GM06990 (cell line): ENCODE results near the gene HOXA13.

Experiments
- DNase-seq: peaks from one replicate; pipeline ENCODE4 v3.0.0-alpha.2; 2011; ENCODE audit not compliant: insufficient read length; ENCODE audit errors: extremely low read depth
- H3K27me3 ChIP-seq: replicated peaks from 2 replicates; pipeline ENCODE4 v1.6.0; 2011; ENCODE audit warnings: low read length; ENCODE audit not compliant: control insufficient read depth, insufficient read depth
- H3K36me3 ChIP-seq: 2 replicates; pipeline ENCODE4 v1.5.1; 2011; ENCODE audit warnings: low read length; ENCODE audit not compliant: control insufficient read depth, insufficient read depth
- H3K4me3 ChIP-seq: replicated peaks from 2 replicates; pipeline ENCODE4 v1.5.1; 2011; ENCODE audit warnings: low read depth, mild to moderate bottlenecking, control low read depth, low read length
- TF ChIP-seq, protein P1 (sequence below): IDR thresholded peaks from 2 replicates; pipeline ENCODE4 v1.5.1; 2011; ENCODE audit warnings: low read length, control low read depth, mild to moderate bottlenecking, inconsistent platforms; ENCODE audit not compliant: insufficient read depth, poor library complexity, severe bottlenecking

HOXA13 gene

DNA sequence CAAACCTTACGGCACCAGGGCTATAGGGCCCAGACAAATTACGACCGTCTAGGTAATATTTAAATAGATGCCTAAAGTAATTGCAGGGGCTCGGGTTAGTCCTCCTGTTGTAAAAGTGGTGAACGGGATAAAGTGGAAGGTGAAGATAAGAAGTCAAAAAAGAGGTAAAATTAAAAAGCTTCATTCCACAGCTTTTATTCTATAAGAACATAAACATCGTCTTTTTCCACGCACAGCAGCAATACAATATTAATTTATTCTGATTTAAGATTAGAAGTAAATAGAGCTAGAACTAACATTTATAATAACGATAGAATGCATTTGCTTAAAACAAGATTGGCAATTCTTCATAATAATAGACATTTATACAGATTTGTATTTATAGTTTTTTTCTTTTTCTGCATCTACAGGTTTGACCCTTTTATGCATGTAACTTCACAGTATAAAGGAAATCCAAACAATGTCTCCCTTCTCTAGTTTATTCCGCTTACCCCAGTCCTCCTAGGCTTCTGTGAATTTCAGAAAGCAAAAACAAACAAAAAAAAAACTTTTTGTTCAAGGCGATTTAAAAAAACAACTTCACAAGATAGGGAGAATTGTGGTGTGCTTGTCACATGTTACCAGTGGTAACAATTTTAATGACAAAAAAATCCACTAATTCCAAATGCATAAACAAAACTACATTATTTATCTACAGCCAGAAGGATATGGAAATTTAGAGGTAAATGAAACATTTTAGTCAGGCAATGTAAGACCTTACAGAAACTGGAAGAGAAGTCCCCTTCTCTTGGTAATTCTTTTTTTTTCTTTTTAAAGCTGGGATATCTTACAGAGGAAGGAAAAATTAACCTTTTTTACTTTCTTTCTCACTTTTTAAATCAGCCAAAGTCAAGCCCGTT, 29.2 kb downstream of the HOXA13 start:
- no peak overlapping the region for H3K4me3 ChIP-seq
- H3K27me3 ChIP-seq = peaks cover 13% of the 10 kb centered on the region
- no peak for DNase-seq
- no peaks in the 10 kb centered on the region for H3K36me3 ChIP-seq
- TF ChIP-seq, protein P1, sequence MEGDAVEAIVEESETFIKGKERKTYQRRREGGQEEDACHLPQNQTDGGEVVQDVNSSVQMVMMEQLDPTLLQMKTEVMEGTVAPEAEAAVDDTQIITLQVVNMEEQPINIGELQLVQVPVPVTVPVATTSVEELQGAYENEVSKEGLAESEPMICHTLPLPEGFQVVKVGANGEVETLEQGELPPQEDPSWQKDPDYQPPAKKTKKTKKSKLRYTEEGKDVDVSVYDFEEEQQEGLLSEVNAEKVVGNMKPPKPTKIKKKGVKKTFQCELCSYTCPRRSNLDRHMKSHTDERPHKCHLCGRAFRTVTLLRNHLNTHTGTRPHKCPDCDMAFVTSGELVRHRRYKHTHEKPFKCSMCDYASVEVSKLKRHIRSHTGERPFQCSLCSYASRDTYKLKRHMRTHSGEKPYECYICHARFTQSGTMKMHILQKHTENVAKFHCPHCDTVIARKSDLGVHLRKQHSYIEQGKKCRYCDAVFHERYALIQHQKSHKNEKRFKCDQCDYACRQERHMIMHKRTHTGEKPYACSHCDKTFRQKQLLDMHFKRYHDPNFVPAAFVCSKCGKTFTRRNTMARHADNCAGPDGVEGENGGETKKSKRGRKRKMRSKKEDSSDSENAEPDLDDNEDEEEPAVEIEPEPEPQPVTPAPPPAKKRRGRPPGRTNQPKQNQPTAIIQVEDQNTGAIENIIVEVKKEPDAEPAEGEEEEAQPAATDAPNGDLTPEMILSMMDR = no peak

- H3K27me3 ChIP-seq = peaks cover 12% of the 10 kb centered on the region
- H3K36me3 ChIP-seq = no peaks in the 10 kb centered on the region
- no peak overlapping the region for H3K4me3 ChIP-seq
- DNase-seq = no peak
- TF ChIP-seq, protein P1 = no peak
Observed at GRCh38 chr7:27169658-27170425, 30.0 kb downstream of the HOXA13 start.

DNA sequence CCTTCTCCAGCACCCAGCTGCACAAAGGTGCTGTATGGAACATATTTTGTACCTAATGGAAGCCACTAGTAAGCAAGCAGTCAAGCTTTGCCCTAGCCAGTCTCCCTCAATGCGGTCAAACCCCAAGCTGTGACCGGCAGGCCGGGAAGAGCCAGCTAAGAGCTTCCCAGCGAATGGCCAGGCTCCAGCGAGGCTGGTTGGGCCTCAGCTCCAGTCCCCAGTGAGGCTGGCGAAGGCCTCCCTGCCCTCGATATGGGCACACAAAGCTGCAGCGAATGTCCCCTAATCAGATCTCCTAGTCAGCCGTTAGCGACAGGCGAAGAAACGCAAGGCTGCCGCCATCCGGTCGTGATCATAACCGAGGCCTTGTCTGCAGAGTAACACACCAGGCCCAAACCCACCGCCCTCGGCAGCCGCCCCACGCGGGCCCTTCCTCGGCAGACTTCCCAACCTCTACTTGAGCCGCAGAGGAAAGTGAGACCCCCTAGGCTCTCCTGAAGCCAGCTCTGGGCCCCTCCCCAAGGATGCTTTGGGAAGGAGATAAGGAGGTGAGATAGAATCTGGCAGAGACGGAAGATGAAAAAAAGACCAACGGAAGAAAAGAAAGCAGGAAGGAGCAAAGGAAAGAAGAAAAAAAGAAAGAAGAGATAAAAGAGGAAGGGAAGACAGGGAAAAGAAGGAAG, 31.5 kb downstream of the HOXA13 start:
- Histone ChIP-seq H3K36me3 (no peaks in the 10 kb centered on the region), H3K4me3 (no peak overlapping the region), H3K27me3 (peaks cover 9% of the 10 kb centered on the region)
- DNase-seq = no peak
- TF ChIP-seq, protein P1 = no peak

- no peak for DNase-seq
- H3K27me3 ChIP-seq = peaks cover 9% of the 10 kb centered on the region
- TF ChIP-seq, protein P1 = no peak
- no peaks in the 10 kb centered on the region for H3K36me3 ChIP-seq
- H3K4me3 ChIP-seq = no peak overlapping the region
Observed at GRCh38 chr7:27167916-27168264, 32.0 kb downstream of the HOXA13 start.

DNA sequence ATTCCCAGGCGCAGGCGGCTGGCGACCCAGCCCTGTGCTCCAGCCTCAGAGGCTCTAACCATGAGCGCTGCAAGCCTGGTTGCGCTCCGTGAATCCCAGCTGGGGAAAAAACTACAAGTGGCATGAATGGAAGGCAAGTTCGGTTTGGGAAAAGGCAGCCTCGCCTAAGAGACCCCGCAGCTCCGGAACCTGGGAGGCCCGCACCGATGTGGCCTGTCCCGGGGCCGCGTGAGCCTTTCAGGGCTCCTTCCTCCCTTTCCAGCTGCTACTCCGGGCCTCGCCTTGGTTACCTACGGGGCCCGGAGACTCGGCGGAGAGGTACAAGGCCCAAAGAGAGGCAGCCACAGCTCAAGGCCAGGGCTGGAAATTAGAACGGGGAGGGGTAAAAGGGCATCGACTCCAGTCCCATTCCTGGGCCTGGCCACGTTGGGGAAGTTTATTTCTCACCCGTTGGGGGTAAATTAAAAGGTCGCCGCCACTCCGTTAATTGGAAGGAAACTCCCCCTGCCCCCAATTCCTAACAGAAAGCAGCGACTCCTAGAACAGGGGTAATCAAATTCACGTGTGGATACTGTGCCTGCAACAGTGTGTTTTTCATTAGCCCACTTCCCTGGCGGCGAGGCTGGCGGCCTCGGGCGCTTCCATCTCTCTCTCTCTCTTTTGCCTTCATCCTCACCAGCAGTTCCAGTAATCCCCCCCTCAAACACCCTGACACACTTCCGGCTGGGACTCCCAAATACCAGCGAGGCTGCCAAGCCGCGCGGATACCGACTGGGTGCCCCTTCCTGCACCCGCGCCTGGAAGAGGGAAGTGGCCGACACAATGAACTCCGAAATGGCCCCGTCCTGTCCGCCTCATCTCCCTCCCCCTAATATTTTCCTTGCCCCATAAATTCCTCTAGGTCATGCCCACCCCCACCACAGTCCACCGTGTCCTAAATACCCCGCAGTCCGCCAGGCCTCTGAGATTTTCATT, 33.1 kb downstream of the HOXA13 start:
- TF ChIP-seq, protein P1 = no peak
- Histone ChIP-seq H3K36me3 (no peaks in the 10 kb centered on the region), H3K4me3 (no peak overlapping the region), H3K27me3 (peaks cover 5% of the 10 kb centered on the region)
- no peak for DNase-seq
